HepG2 (cell line): Measurements from ENCODE around the gene HAP1. TPM values are rescaled to one million over a fixed set of nuclear protein-coding genes. Genes with fewer than 3 reads are reported as not detected.

ENCODE experiments used
- ARNT ChIP-seq: fragments of 450-650 bp; IDR thresholded peaks from 2 replicates; pipeline ENCODE4 v1.6.1; 2017
- CBX1 ChIP-seq: IDR thresholded peaks from one replicate; pipeline ENCODE4 v1.6.1; 2016; ENCODE audit warnings: antibody characterized with exemption, low read depth
- DMAP1 ChIP-seq: IDR thresholded peaks from 2 replicates; pipeline ENCODE4 v1.6.1; 2016
- HOMEZ ChIP-seq: IDR thresholded peaks from 2 replicates; pipeline ENCODE4 v1.6.1; 2016; ENCODE audit warnings: low read depth
- JARID2 ChIP-seq: sonication (generic); formaldehyde crosslinking; IDR thresholded peaks from 2 replicates; pipeline ENCODE4 v1.8.1; 2023; ENCODE audit warnings: missing genetic modification reagents, inconsistent platforms; ENCODE audit not compliant: insufficient replicate concordance
- LBX2 ChIP-seq: sonication (generic); formaldehyde crosslinking; IDR thresholded peaks from 2 replicates; pipeline ENCODE4 v1.5.0; 2020; ENCODE audit warnings: missing genetic modification reagents, mild to moderate bottlenecking, borderline replicate concordance
- MAZ ChIP-seq, 2 experiments: sonication (generic) in 1 of 2; formaldehyde crosslinking in 1 of 2; IDR thresholded peaks; 2 replicates each; pipeline versions ENCODE4 v1.5.0 to v1.6.1; 2012 to 2020; ENCODE audit warnings: low read depth in 2 of 2, mild to moderate bottlenecking in 2 of 2, borderline replicate concordance in 1 of 2, improper control_type of control experiment in 1 of 2, low read length in 1 of 2, missing genetic modification reagents in 1 of 2, moderate library complexity in 1 of 2
- MLX ChIP-seq: IDR thresholded peaks from 2 replicates; pipeline ENCODE4 v1.6.1; 2016
- NFYB ChIP-seq: sonication (generic); formaldehyde crosslinking; IDR thresholded peaks from 2 replicates; pipeline ENCODE4 v1.4.0; 2020; ENCODE audit warnings: missing genetic modification reagents
- RELA ChIP-seq: sonication (generic); formaldehyde crosslinking; IDR thresholded peaks from 2 replicates; pipeline ENCODE4 v1.4.0; 2020; ENCODE audit warnings: missing genetic modification reagents
- SNAI1 ChIP-seq: sonication (generic); formaldehyde crosslinking; IDR thresholded peaks from 2 replicates; pipeline ENCODE4 v1.5.0; 2020; ENCODE audit warnings: mild to moderate bottlenecking, missing genetic modification reagents, borderline replicate concordance
- USF2 ChIP-seq, 2 experiments: sonication (generic) in 1 of 2; formaldehyde crosslinking in 1 of 2; IDR thresholded peaks; 2 replicates each; pipeline versions ENCODE4 v1.5.1 to v1.6.1; 2011 to 2020; ENCODE audit warnings: borderline replicate concordance in 1 of 2, low read depth in 1 of 2, low read length in 1 of 2, mild to moderate bottlenecking in 1 of 2, missing genetic modification reagents in 1 of 2, moderate library complexity in 1 of 2
- ZFP36L2 ChIP-seq: sonication (generic); formaldehyde crosslinking; IDR thresholded peaks from 2 replicates; pipeline ENCODE4 v1.4.0; 2020; ENCODE audit warnings: missing genetic modification reagents
- ZNF34 ChIP-seq: sonication (generic); formaldehyde crosslinking; IDR thresholded peaks from 2 replicates; pipeline ENCODE4 v1.4.0; 2020; ENCODE audit warnings: mild to moderate bottlenecking, missing genetic modification reagents, borderline replicate concordance
- ZNF720 ChIP-seq: sonication (generic); formaldehyde crosslinking; IDR thresholded peaks from 2 replicates; pipeline ENCODE4 v1.4.0; 2020; ENCODE audit warnings: missing genetic modification reagents
- ZSCAN12 ChIP-seq: sonication (generic); formaldehyde crosslinking; IDR thresholded peaks from 2 replicates; pipeline ENCODE4 v1.9.0; 2021; ENCODE audit warnings: mild to moderate bottlenecking, missing genetic modification reagents
- ZSCAN29 ChIP-seq: sonication (generic); formaldehyde crosslinking; conservative IDR thresholded peaks from 2 replicates; pipeline ENCODE4 v1.4.0; 2020; ENCODE audit warnings: mild to moderate bottlenecking, missing genetic modification reagents
- polyA plus RNA-seq, 8 experiments: library from polyadenylated mRNA; depleted of rRNA in 3 of 8; stranded (reverse) in 7 of 8; unstranded in 1 of 8; fragments of >200 nt; fragmentation: Illumina TruSeq in 4 of 8; extraction: Trizol in 4 of 8; gene quantifications; 2 replicates each; pipeline versions ENCODE4 v1.2.1 to v1.2.3, GENCODE V29; 2011 to 2016; ENCODE audit warnings: low read depth in 4 of 8, missing spikeins in 1 of 8, mixed read lengths in 1 of 8; ENCODE audit not compliant: insufficient read depth in 1 of 8
- total RNA-seq, 5 experiments: library from RNA; depleted of rRNA; stranded (reverse); fragments of >200 nt; fragmentation: Illumina TruSeq; extraction: Trizol; gene quantifications; 2 replicates each; pipeline ENCODE4 v1.2.3, GENCODE V29; 2016; ENCODE audit warnings: low read depth in 1 of 5
- TF ChIP-seq, protein P1 (sequence below): sonication (generic); formaldehyde crosslinking; IDR thresholded peaks from 2 replicates; pipeline ENCODE4 v1.4.0; 2020; ENCODE audit warnings: missing genetic modification reagents, borderline replicate concordance
- TF ChIP-seq, protein P2 (sequence below): sonication (generic); formaldehyde crosslinking; IDR thresholded peaks from 2 replicates; pipeline ENCODE4 v1.8.0; 2023; ENCODE audit warnings: mild to moderate bottlenecking, missing genetic modification reagents

HAP1 gene
- total and polyA plus RNA-seq, 2 of the 13 experiments (the other 11 are each of a cell fraction or from before 2014, with no cell fraction given) = 0.07 TPM

- TF ChIP-seq MLX = no peak; the same call in 1 of the 2 replicates
- TF ChIP-seq JARID2 (CRISPR knock-in tag) = no peak
- TF ChIP-seq ZSCAN29 (CRISPR knock-in tag) = peak; percentile 64; the same call in 1 of the 2 replicates
- peak; percentile 76; the same call in 1 of the 2 replicates for TF ChIP-seq ZFP36L2 (CRISPR knock-in tag)
- TF ChIP-seq HOMEZ (CRISPR knock-in tag) = peak; percentile 3; the same call in 1 of the 2 replicates
- no peak for TF ChIP-seq MAZ (IDR thresholded peaks at IDR 0.05; ENCODE audit: borderline replicate concordance, low read depth, low read length)
- no peak; the same call in 1 of the 2 replicates for TF ChIP-seq MAZ (CRISPR knock-in tag; IDR thresholded peaks at IDR 0.05; ENCODE audit: low read depth)
- TF ChIP-seq USF2 (IDR thresholded peaks at IDR 0.05; ENCODE audit: low read depth, low read length) = peak; percentile 41; the same call in 1 of the 2 replicates
- peak; percentile 85; the same call in 1 of the 2 replicates for TF ChIP-seq USF2 (CRISPR knock-in tag; IDR thresholded peaks at IDR 0.05; ENCODE audit: borderline replicate concordance)
- TF ChIP-seq DMAP1 (CRISPR knock-in tag) = no peak; the same call in 1 of the 2 replicates
- TF ChIP-seq ZNF720 (CRISPR knock-in tag) = 0 out of 2 replicates have a peak, but pooled peaks have one; percentile 45
- TF ChIP-seq SNAI1 (CRISPR knock-in tag) = no peak; the same call in 1 of the 2 replicates
- no peak for TF ChIP-seq CBX1
- TF ChIP-seq, protein P1, sequence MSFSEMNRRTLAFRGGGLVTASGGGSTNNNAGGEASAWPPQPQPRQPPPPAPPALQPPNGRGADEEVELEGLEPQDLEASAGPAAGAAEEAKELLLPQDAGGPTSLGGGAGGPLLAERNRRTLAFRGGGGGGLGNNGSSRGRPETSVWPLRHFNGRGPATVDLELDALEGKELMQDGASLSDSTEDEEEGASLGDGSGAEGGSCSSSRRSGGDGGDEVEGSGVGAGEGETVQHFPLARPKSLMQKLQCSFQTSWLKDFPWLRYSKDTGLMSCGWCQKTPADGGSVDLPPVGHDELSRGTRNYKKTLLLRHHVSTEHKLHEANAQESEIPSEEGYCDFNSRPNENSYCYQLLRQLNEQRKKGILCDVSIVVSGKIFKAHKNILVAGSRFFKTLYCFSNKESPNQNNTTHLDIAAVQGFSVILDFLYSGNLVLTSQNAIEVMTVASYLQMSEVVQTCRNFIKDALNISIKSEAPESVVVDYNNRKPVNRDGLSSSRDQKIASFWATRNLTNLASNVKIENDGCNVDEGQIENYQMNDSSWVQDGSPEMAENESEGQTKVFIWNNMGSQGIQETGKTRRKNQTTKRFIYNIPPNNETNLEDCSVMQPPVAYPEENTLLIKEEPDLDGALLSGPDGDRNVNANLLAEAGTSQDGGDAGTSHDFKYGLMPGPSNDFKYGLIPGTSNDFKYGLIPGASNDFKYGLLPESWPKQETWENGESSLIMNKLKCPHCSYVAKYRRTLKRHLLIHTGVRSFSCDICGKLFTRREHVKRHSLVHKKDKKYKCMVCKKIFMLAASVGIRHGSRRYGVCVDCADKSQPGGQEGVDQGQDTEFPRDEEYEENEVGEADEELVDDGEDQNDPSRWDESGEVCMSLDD (CRISPR knock-in tag) = no peak
- no peak for TF ChIP-seq LBX2 (CRISPR knock-in tag)
- TF ChIP-seq ARNT = no peak
- 0 out of 2 replicates have a peak, but pooled peaks have one; percentile 79 for TF ChIP-seq ZSCAN12 (CRISPR knock-in tag)
- TF ChIP-seq NFYB (CRISPR knock-in tag) = no peak
- TF ChIP-seq, protein P2, sequence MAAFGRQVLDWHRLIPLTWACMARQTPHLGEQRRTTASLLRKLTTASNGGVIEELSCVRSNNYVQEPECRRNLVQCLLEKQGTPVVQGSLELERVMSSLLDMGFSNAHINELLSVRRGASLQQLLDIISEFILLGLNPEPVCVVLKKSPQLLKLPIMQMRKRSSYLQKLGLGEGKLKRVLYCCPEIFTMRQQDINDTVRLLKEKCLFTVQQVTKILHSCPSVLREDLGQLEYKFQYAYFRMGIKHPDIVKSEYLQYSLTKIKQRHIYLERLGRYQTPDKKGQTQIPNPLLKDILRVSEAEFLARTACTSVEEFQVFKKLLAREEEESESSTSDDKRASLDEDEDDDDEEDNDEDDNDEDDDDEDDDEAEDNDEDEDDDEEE (CRISPR knock-in tag) = no peak
- peak; percentile 80; the same call in 1 of the 2 replicates for TF ChIP-seq ZNF34 (CRISPR knock-in tag)
- TF ChIP-seq RELA (CRISPR knock-in tag) = 0 out of 2 replicates have a peak, but pooled peaks have one; percentile 46
Measured at GRCh38 chr17:41689497-41690299, 44.7 kb downstream of the HAP1 start (continued).
